Loucy (cell line): ENCODE data around the gene MYBBP1A.
"Not testable (repeated sequence)": the region's sequence is repeated elsewhere in the genome, so short reads cannot be mapped to it uniquely, and the experiment has no call there.

Source experiments
- H2AFZ ChIP-seq: fragments of 200-600 bp; sonication (generic); 2 replicates; pipeline ENCODE4 v1.6.0; 2016; ENCODE audit warnings: antibody characterized with exemption, mild to moderate bottlenecking, low read length, moderate library complexity
- H3F3A ChIP-seq: fragments of 200-600 bp; 2 replicates; pipeline ENCODE4 v1.6.0; 2016; ENCODE audit warnings: antibody characterized with exemption, low read depth, mild to moderate bottlenecking
- H3K27me3 ChIP-seq: fragments of 200-600 bp; sonication (generic); 2 replicates; pipeline ENCODE4 v1.6.1; 2014; ENCODE audit warnings: low read length, mild to moderate bottlenecking; ENCODE audit not compliant: insufficient read depth, poor library complexity, severe bottlenecking
- H3K36me3 ChIP-seq: fragments of 200-600 bp; sonication (generic); 2 replicates; pipeline ENCODE4 v1.6.1; 2016; ENCODE audit warnings: low read length; ENCODE audit not compliant: insufficient read depth
- H3K4me1 ChIP-seq: fragments of 200-600 bp; sonication (generic); 2 replicates; pipeline ENCODE4 v1.5.1; 2014; ENCODE audit warnings: low read length, mild to moderate bottlenecking; ENCODE audit not compliant: insufficient read depth, poor library complexity, severe bottlenecking
- H3K4me2 ChIP-seq: fragments of 200-600 bp; sonication (generic); 2 replicates; pipeline ENCODE4 v1.6.0; 2014; ENCODE audit warnings: antibody characterized with exemption, low read length, low read depth, mild to moderate bottlenecking; ENCODE audit not compliant: poor library complexity, severe bottlenecking
- H3K4me3 ChIP-seq: fragments of 200-600 bp; sonication (generic); 2 replicates; pipeline ENCODE4 v1.5.1; 2014; ENCODE audit warnings: low read length, mild to moderate bottlenecking, mixed read lengths; ENCODE audit not compliant: poor library complexity, severe bottlenecking
- H3K79me2 ChIP-seq: fragments of 200-600 bp; sonication (generic); 2 replicates; pipeline ENCODE4 v1.6.1; 2014; ENCODE audit warnings: low read length; ENCODE audit not compliant: insufficient read depth
- H3K9ac ChIP-seq: fragments of 200-600 bp; sonication (generic); 2 replicates; pipeline ENCODE4 v1.6.0; 2014; ENCODE audit warnings: mild to moderate bottlenecking, low read depth, low read length, moderate library complexity; ENCODE audit not compliant: poor library complexity, severe bottlenecking
- H3K9me2 ChIP-seq: fragments of 200-600 bp; sonication (generic); replicated peaks from 2 replicates; pipeline ENCODE4 v1.6.1; 2016; ENCODE audit warnings: low read depth, low read length, mixed read lengths
- H3K9me3 ChIP-seq: fragments of 200-600 bp; sonication (generic); 2 replicates; pipeline ENCODE4 v1.6.1; 2014; ENCODE audit warnings: mild to moderate bottlenecking, antibody characterized with exemption, low read length, low read depth; ENCODE audit not compliant: insufficient read depth
- H4K20me1 ChIP-seq: fragments of 200-600 bp; sonication (generic); 2 replicates; pipeline ENCODE4 v1.6.0; 2014; ENCODE audit warnings: antibody characterized with exemption, low read length, mild to moderate bottlenecking; ENCODE audit not compliant: insufficient read depth, poor library complexity, severe bottlenecking
- EZH2phosphoT487 ChIP-seq: fragments of 200-600 bp; IDR thresholded peaks from 2 replicates; pipeline ENCODE4 v1.6.1; 2018; ENCODE audit warnings: antibody characterized with exemption, mild to moderate bottlenecking, moderate library complexity, borderline replicate concordance
- TF ChIP-seq, protein P1 (sequence below): fragments of 200-600 bp; sonication (generic); conservative IDR thresholded peaks from 2 replicates; pipeline ENCODE4 v1.5.1; 2014; ENCODE audit warnings: mild to moderate bottlenecking, antibody characterized with exemption, low read length

The MYBBP1A gene

DNA sequence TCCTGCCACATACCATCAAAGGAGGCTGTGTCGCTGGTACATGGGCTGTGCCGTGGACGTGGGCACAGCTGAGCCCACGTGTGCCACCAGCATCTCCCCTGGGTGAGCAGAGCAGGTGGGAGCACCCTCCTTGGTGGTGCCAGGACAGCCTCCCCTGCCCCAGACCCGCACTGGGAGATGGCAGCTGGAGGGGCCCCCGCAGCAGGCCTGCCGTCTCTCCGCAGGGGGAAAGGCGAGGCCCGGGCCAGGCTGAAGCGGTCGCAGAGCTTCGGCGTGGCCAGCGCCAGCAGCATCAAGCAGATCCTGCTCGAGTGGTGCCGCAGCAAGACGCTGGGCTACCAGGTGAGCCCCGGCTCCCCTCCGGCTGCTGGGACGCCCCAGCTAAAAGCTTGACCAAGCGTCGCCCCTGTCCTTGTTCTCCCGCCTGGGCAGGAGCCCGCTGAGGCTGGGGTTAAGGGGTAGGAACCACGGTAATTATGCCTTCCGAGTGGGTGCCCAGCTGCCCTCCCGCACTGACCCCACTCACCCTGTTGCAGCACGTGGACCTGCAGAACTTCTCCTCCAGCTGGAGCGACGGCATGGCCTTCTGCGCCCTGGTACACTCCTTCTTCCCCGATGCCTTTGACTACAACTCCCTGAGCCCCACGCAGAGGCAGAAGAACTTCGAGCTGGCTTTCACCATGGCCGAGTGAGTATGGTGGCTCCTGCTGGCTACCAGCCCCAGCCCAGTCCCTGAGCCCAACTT, 41.6 kb upstream of the MYBBP1A start:
- no peaks in the 10 kb centered on the region for H3F3A ChIP-seq
- H3K9me2 ChIP-seq = no peaks in the 10 kb centered on the region
- H3K27me3 ChIP-seq = no peaks in the 10 kb centered on the region
- no peaks in the 10 kb centered on the region for H4K20me1 ChIP-seq
- no peaks in the 10 kb centered on the region for H3K9me3 ChIP-seq
- no peak overlapping the region for H3K4me3 ChIP-seq
- no peaks in the 10 kb centered on the region for H3K79me2 ChIP-seq
- H3K9ac ChIP-seq = no peak overlapping the region
- no peak overlapping the region for H2AFZ ChIP-seq
- H3K36me3 ChIP-seq = no peaks in the 10 kb centered on the region
- H3K4me1 ChIP-seq = no peaks in the 10 kb centered on the region
- no peak for TF ChIP-seq EZH2phosphoT487
- TF ChIP-seq, protein P1, sequence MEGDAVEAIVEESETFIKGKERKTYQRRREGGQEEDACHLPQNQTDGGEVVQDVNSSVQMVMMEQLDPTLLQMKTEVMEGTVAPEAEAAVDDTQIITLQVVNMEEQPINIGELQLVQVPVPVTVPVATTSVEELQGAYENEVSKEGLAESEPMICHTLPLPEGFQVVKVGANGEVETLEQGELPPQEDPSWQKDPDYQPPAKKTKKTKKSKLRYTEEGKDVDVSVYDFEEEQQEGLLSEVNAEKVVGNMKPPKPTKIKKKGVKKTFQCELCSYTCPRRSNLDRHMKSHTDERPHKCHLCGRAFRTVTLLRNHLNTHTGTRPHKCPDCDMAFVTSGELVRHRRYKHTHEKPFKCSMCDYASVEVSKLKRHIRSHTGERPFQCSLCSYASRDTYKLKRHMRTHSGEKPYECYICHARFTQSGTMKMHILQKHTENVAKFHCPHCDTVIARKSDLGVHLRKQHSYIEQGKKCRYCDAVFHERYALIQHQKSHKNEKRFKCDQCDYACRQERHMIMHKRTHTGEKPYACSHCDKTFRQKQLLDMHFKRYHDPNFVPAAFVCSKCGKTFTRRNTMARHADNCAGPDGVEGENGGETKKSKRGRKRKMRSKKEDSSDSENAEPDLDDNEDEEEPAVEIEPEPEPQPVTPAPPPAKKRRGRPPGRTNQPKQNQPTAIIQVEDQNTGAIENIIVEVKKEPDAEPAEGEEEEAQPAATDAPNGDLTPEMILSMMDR = no peak
- no peak overlapping the region for H3K4me2 ChIP-seq

DNA sequence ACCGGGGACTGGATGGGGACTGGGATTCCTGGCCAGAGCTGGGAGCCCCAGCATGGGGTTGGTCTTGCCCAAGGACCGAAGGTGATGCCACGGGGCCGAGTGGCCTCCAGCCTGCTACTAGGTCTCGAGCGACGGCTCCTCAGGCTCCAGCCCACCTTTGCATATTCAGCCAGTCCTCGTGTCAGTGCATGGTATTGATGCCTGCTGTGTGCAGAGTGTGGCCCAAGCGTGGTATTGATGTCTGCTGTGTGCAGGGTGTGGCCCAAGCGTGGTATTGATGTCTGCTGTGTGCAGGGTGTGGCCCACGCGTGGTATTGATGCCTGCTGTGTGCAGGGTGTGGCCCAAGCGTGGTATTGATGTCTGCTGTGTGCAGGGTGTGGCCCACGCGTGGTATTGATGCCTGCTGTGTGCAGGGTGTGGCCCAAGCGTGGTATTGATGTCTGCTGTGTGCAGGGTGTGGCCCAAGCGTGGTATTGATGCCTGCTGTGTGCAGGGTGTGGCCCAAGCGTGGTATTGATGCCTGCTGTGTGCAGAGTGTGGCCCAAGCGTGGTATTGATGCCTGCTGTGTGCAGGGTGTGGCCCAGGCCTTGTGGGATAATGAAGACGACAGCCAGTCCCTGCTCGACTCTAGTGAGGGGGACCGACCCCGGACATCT, 40.6 kb upstream of the MYBBP1A start:
- H3K9me3 ChIP-seq, H3F3A ChIP-seq, H3K79me2 ChIP-seq, H3K27me3 ChIP-seq, H3K4me2 ChIP-seq, H4K20me1 ChIP-seq, H3K4me1 ChIP-seq, H3K9me2 ChIP-seq, H3K4me3 ChIP-seq, H3K9ac ChIP-seq, H3K36me3 ChIP-seq, H2AFZ ChIP-seq: not testable (repeated sequence)

DNA sequence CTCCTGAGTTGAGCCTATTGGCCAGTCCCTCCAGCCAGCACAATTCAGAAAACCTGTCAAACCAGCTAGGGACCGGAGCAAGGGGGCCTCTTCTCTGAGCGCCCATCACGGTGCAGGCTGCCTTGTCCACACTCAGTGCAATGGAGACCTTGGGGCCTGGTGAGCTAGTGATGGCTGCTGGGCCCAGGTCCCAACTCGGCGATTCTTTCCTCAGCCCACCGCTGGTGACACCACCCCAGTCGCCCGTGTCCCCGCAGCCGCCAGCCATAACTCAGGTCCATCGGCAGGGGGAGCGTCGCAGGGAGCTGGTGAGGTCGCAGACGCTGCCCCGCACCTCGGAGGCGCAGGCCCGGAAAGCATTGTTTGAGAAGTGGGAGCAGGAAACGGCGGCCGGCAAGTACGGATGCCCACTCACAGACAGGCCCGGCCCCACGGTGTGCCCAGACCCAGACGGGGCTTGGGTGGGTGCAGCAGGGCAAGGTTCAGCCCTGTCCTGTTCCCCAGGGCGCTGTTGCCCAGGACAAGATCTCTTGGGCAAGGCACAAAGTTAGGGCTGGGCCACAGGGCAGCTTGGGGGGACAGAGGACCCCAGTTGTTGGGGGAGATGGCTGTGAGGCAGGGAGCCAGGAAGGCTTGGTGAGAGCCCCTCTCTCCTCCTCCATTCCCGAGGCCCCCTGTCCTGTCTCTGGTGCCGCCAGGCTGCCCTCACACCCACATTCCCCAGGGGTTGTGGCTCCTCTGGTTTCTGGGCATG, 39.9 kb upstream of the MYBBP1A start:
- H4K20me1 ChIP-seq = no peaks in the 10 kb centered on the region
- no peaks in the 10 kb centered on the region for H3K79me2 ChIP-seq
- no peaks in the 10 kb centered on the region for H3K9me3 ChIP-seq
- H3K4me1 ChIP-seq = no peaks in the 10 kb centered on the region
- H3F3A ChIP-seq = no peaks in the 10 kb centered on the region
- no peaks in the 10 kb centered on the region for H3K36me3 ChIP-seq
- H3K9ac ChIP-seq = no peak overlapping the region
- no peak overlapping the region for H3K4me2 ChIP-seq
- no peak overlapping the region for H3K4me3 ChIP-seq
- no peaks in the 10 kb centered on the region for H3K9me2 ChIP-seq
- H3K27me3 ChIP-seq = no peaks in the 10 kb centered on the region
- H2AFZ ChIP-seq = no peak overlapping the region
- TF ChIP-seq EZH2phosphoT487 = no peak
- TF ChIP-seq, protein P1 = no peak
